ENCODE measurements around the gene FUT8.

Gene FUT8

DNA sequence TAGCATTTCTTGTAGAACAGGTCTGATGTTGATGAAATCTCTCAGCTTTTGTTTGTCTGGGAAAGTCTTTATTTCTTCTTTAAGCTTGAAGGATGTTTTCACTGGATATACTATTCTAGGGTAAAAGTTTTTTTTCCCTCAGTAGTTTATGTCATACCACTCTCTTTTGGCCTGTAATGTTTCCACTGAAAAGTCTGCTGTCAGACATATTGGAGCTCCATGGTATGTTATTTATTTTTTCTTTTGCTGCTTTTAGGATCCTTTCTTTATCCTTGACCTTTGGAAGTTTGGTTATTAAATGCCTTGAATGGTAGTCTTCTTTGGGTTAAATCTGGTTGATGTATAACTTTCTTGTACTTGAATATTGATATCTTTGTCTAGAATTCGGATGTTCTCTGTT is 306.1 kb downstream of the FUT8 start:
- no peak for DNase-seq

DNA sequence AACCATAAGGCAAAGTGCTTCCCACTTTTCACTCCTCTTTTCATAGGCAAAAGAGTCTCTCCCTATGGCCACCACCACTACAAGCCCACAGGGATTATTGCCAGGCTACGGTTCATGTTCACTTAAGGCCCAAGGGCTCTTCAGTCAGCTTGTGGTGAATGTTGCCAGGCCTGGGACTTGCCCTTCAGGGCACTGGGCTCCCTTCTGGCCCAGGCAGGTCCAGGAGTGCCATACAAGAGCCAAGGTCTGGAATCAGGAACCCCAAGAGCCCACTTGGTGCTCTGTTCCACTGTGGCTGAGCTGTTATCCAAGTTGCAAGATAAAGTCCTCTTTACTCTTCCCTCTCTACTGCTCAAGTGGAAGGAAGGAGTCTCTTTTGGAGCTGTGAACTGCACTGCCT is 307.6 kb downstream of the FUT8 start:
- no peak for DNase-seq

DNA sequence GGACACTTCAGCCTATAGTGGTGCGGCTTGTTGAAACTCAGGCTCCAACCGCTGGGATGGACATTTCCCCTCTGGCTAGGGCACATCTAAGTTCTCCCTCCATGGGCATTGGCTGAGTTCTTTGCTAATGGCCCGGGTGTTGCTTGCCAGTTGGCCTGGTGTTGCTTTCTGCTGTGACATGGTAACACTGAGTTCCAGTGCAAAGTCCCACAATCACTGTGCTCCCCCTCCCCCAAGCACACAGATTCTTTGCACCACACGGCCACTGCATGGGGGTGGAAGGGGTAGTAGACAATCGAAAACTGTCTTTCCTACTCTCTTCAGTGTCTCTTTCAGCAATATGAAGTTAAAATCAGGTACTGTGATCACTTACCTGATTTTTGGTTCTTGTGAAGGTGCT is 308.2 kb downstream of the FUT8 start:
- DNase-seq = no peak

DNA sequence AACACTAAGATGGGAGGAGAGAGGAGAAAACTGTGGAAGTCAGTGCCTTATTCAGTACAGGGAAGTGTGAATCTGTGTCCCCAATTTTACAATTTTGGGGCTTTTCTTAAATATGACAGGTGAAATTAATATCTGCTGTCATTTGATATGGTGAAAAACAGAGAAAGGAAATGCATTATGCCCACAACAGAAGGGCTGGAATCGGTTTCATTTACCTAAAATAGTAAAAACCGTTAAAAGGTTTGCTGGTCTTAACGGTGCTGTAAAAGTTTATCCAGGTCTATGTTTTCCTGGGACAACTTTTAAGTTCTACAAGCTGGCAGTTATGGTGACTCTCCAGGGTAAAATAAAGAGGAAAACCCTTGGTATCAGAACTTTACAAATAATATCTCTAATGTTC is 310.8 kb downstream of the FUT8 start:
- DNase-seq = no peak

DNA sequence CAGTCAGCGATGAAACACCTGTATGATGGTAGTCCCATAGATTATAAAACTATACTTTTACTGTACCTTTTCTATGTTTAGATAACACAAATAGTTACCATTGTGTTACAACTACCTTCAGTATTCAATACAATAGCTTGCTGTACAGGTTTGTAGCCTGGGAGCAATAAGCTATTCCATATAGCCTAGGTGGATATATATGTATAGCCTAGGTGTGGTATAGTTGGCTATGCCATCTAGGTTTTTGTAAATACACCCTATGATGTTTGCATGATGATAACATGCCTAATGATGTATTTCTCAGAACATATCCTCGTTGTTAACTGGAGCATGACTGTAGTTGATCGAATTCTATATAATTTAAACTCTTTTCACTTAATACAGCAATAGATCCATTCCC is 316.1 kb downstream of the FUT8 start:
- no peak for DNase-seq

DNA sequence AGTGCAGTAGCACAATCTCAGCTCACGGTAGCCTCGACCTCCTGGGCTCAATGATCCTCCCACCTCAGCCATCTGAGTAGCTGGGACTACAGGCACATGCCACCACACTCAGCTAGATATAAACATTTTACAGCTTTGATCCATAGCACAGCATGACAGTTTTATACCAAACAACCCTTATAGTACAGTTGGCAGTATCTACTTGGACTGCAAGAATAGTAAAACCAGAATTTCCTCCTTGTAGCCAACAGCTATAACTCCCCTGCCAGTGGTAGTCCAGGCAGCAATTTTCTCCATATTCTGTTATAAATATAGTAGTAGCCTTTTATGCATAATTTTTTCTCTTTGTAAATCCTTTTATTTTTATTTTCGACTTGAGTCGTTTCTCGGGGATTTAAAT is 317.0 kb downstream of the FUT8 start:
- no peak for DNase-seq

DNA sequence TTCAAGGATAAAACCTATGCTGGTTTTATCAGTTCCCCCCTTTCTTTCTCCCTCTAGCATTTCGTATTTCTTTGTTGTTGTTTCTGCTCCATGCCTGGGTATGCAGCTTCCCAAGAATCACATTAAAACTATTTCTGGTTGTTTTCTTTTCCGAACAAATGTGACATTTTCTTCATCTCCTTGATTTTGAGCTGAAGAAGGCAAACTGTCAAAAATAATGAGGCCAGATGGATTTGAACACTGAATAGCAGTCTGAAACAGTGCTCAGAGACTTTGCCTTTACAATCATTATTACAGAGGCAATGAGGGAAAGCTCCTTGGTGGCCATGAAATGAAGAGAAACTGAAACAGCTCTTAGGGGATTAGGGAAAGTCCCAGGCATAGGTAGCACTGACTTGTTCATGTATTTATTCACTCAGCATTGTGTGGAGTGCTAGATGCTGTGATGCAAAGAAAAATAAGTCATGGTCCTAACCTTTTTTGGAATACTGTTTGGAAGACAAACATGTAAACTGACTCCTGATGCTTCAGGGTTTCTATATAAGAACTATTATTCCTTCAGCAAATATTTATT is 319.5 kb downstream of the FUT8 start:
- DNase-seq = peak; percentile 11

DNA sequence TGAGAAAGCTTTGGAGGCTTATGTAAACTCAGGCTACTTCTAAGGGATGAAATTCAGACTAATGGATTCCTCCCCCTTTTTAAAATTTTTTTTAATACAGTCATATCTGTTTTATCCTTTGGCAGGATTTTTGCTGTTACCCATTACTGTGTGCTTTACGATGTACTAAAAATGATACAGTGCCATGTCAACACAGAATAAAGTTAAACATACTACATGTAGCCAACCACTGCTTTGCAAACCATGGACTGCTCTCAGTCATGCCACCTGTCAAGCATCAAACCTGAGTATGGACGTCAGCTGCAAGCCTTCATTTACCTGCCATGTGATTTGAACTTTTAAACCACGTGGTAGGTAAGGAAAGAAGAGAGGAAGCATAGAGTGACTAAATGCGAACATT is 325.8 kb downstream of the FUT8 start:
- no peak for DNase-seq

DNA sequence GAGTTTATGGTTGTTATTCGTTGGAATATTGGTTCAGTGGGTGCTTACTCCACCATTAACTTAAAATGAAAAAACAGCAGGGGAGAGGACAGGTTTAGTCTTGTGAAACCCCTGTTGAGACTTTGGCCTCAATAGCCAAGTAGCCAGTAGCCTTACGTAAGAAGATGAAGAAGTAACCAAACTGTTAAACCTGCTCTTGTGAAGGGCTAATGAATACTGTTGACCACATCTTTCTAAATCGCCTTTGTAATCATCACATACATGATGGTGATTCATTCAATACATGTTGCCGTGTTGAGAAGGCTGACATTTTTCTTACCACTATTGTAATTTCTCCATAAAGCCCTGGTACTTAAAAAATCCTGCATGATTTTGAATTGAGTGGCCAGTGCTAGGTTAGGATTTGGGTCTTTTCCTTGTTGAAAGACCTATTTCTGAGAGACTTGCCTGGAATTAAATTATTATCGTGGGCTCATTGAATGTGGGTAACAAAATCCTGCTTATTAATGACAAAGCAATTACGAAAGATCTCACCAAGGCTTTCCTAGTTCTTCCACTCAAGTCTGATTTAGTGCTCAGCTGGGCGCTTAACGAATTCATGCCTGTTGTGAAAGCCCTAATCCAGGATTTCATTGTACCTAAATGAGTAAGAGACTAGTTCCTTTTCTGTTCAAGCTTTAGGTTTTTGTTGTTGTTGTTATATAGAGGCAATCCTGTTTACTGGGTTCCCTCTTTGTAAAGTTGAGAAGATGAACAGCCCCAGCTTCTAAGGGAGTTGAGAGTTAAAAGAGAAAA is 333.1 kb downstream of the FUT8 start:
- DNase-seq = no peak

DNA sequence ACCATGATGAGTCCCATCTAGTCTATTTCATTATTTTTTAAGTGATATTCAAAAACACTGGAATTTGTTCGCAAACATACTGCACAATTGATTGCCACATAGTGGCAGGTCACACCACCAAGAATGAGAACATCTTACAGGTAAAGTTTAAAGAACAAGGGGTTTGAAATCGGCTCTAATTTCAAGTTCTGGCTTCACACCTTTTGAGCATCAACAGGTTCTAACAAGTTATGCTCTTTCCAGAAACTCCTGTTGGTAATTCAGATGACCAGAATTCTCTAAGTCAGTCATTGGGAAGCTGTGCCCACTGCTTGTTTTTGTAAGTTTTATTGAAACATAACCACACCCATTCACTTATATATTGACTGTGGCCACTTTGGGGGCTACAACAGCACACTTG is 336.3 kb downstream of the FUT8 start:
- DNase-seq = no peak

DNA sequence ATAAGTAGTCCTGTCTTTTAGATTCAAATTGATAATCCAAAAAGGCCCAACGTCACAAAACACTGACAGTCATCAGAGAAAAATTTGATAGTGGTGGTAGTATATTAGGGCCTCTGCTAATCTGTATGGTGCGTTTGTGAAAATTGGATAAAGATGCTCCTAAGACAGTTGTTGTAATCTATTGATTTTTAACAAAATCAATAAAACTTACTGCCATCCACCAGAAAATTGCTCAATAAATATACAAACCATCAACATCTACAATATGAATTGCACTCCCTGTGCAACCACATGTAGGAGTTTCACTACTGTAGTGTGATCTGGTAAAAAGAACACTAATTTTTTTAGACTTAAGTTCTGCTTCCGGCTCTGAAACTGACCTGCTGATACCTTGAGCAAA is 336.8 kb downstream of the FUT8 start:
- no peak for DNase-seq

DNA sequence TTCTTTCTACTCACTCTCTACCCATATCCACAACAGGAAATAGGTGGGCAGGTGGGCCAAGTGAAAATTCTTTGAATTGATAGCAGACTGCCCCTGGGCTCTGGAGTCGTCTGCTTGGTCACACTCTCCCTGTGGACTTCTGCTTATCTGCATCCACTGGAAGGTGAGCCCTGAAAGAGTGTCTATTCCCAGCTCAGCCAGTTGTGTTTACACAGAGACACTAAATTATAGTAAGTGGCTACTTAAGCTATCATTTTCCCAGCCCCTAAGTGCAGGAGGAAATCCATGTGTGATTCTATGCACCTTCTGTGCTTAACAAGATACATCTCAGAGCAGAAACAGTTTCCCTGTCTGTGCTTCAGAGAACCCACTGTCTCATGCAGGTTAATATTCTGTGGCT is 338.4 kb downstream of the FUT8 start:
- no peak for DNase-seq

DNA sequence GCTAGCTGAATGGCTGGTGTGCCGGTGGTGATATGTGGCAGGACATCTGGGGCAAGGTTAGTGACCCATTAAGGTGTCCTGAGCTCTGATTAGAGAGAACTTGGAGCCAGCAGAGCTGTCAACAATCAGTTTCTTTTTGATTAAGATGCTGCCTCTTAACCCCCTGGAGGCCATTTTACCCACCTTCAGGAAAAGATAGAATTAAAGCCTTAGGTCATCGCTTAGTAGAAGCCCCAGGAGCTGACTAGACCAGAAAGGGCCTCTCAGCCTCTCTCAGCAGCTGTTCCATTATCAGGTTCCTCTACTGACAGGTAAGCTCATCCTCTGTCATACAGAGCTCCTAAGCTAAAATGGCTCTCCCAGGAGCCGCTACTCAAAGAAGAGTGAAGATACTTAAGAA is 339.0 kb downstream of the FUT8 start:
- no peak for DNase-seq

DNA sequence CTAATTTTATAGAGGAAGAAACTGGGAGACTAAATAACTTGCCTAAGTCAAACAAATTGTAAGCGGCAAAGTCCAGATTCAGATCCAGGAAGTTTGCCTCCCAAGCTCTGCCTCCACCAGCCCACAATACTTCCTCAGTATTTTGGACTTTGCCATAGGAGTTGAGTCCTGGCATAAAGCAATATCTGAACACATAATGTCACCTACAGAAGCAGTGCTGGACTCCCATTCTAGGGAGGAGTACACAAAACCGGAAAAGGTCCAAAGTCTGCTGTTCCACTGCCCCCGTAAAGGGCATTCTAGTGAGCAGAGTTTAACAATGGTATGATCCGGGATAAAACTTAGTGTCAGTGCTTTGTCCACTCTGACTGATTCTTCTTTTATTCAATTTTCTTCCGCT is 340.5 kb downstream of the FUT8 start:
- no peak for DNase-seq

DNA sequence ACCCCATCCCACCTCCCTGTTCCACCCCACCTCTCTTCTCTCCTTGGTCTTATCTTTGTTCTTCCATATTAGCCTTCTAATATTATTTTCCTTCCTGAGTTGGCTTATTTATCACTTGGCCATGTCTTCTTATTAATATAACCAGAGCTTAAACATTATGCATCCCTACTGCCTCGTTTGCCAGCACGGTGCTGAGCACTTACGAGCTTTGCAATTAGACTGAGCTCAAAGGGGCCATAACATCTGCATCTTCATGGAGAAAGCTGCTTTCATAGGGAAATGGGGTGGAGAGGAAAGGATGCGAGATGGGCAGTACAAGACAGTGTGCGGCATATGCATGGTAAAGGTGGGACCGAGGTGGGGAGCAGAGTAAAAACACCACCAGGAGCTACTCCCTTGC is 342.8 kb downstream of the FUT8 start:
- no peak for DNase-seq

DNA sequence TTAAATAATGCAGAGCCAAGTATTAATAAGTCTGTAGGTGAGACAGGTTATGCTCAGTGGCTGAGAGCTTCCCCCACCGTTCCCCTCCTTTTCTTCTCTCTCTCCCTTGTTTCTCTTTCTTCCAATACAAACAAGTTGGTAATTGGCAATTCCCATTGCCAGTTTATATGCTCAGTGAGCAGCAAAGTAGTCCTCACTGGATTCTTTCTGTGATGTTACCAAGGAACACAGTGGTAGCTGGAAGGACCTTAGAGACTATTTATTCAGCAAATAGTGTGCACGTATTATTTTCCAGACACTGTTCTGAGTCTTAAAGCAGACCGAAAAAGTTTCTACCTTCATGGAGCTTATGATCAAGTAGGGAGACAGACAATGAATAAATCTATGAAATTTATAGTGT is 344.4 kb downstream of the FUT8 start:
- no peak for DNase-seq

DNA sequence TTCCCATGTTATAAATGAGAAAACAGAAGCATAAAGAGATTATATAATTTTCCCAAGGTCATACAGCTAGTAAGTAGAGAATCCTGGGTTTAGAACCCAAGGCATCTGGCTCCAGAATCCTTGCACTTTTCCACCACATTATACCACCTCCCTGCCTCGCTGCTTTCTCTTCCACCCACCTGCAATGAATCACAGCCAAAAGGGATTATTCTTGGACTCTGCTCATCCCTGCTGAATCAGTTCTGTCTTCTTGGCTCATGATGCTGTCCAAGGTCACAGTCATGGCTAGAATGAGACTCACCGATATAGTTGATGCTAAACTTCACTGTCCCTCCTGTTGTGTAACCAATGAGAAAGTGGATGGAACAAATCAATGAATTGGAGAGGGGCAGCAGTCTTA is 356.6 kb downstream of the FUT8 start:
- no peak for DNase-seq

DNA sequence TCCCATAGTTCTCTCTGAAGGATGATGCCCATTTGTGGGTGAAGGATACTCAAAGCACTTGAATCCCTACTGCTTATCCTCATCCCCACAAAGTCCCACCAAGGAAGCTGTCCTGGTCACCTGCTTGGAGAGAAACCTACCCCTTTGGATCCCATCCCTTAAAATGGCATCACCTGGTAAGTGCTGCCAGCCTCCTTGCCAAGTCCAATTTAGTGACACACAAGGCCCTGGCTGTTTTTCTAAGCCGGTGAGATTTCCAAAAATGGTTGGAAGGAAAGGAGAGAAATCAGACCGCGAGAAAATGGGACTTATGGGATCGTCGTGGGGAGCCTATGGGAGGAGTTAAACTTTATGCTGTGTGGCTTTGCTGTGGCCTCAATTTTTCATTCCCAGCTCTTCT is 358.2 kb downstream of the FUT8 start:
- DNase-seq = no peak

DNA sequence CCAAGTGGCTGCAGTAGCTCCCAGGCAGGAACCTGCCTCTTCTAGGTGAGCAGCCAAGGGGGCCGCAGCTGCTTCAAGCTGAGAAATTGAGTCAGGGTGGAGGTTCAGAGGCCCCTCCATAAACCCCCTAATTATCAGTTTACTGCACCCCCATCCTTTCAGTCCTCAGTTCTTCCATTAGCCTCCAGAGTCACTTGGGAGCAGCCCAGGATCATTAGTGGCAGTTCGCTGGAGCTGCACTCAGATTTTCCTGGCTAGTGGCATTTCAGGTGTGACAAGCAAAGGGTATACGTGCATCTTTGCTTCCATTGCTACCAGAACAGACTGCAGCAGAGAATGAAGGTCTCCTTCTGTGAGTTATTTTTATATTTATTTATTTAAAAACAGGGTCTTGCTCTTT is 358.7 kb downstream of the FUT8 start:
- DNase-seq = no peak

DNA sequence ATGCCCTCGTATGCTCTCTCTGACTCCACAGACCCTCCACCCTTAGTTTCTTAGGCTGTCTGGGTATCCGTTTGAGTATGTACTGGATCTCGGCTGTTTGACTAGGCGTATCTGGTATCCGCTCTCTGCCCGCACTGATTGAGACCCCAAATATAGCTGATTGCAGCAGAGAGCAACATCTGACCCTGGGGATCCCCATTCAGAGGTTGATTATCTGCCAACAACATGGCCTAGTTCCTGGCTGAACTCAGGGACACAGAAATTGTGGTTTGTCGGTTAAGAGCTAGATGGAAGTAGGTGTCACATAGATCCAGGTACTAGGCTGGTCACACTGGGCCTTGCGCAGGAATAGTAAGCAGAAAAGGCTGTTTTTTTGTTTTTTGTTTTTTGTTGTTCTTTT is 359.9 kb downstream of the FUT8 start:
- no peak for DNase-seq

DNA sequence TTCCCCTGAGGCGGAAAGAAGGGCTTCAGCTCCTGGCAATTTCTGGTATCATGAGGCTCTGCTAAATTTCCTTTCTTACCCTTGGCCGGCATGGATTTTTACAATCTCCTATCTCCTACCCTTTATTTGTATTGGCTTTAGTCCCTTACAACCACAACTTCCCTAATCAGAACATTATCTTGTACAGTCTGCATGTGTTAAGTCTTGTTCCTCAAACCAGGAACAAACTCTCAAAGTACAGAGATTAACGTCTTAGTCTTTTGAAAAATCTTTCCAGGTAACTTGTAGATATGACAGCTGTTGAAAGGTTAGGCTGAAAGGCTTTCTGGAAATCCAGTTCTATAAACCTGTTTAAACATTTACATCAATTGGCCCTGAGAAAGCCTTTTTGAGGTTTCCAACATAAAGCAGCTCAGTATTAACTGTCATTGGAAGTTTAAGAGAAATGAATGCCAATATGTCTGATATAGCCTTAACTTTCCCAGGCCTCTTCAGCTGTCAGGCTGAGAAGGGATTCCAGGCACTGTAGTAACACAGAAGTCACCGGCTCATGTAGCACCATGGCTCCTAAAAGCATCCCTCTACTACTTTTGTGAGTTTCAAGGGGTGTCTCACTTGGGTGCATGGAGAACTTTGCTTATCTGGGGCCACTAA is 360.5 kb downstream of the FUT8 start:
- DNase-seq = no peak

DNA sequence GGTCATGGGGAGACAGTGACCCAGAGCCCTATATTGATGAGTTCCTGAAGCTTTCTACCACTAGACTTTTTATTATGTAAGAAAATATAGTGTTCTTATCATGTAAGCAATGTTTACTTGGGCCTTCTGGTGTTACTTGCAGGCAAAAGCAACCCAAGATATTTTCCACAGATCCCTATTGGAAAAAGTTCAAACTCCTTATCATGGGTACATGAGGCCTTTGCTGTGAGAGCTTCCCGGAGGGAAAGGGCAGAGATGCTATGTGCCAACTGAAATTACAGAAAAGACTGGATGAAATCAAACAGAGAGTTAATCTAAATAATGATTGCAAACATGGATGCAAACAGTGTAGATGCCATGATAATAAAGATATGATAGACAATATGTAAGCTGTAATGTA is 361.5 kb downstream of the FUT8 start:
- DNase-seq = no peak

DNA sequence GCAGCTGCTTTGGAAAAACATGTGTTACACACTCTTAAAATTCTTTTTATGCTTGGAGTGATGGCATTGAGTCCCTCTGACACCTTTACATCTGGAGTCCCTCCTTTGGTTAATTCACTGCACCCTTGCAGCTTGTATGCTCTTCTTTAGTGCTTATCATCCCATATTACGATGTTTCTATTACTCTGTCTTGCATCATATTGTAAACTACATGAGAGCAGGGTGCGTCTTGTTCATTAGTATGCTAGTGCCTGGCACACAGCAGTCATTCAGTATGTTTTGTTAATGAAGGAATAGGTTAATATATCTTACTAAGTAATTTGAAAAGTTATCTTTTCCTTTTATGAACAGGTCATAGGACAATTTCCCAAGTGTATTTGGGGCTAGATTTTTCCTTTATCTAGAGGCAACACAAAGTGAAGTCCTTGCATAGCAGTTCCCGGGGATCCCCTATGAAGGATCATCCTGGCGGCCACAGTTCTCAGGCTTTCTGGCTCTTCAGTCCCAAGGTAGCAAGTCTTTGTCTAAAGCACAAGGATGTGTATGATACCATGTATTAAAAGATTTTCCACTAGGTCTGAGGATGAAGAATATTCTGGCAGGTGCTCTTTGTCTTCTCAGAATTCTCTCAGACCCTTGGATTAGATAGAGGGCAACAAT is 363.8 kb downstream of the FUT8 start:
- DNase-seq = no peak

DNA sequence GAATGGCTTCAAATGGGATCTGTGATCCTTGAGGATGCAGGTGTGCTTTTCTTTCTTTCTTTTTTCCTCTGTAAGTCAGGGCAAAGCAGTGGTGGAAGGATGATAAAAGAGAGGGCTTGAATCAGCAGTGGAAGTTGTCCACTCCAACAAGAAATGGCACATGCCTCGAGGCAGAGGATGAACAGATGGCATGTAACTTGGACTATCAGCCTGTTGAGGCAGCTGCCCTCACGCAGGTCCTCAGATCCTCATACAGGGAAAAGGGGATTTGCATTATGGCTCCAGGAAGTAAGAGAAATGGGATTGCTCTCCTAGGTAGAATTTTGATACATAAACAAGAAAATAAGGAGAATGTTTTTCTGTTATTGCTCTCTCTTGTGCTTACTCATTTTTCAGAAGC is 368.0 kb downstream of the FUT8 start:
- no peak for DNase-seq

Data from stimulated activated CD4-positive, alpha-beta T cell treated with anti-CD3 and anti-CD28 coated beads, Interleukin-4, amount 100 ng/mL, for 24 hours (primary cell).